Tibial artery (tissue), 4 donors: ENCODE measurements around the gene SEPTIN5.
A peak's percentile ranks its signal among the peaks of the same experiment; 100 is the strongest.

ENCODE experiments used
- DNase-seq, 2 donors: peaks; one replicate each; pipeline ENCODE4 v3.0.0-alpha.2; 2019
- H3K27ac ChIP-seq, 2 donors: fragments of 200-600 bp; sonication (generic) in 1 of 2; 1 replicate in 1 of 2; 2 replicates in 1 of 2; pipeline ENCODE4 v1.5.1; 2018 to 2019; ENCODE audit warnings: mild to moderate bottlenecking in 1 of 2
- H3K27me3 ChIP-seq, 2 donors: fragments of 200-600 bp; sonication (generic) in 1 of 2; one replicate each; pipeline versions ENCODE4 v1.5.1 to v1.6.0; 2016 to 2019
- H3K36me3 ChIP-seq, 3 donors: fragments of 200-600 bp; sonication (generic) in 2 of 3; one replicate each; pipeline ENCODE4 v1.5.1; 2016 to 2019; ENCODE audit warnings: mild to moderate bottlenecking in 2 of 3
- H3K4me1 ChIP-seq, 4 donors: fragments of 200-600 bp; sonication (generic) in 2 of 4; 1 replicate in 3 of 4; 2 replicates in 1 of 4; pipeline ENCODE4 v1.5.1; 2016 to 2019
- H3K4me3 ChIP-seq, 2 donors: fragments of 200-600 bp; sonication (generic) in 1 of 2; 1 replicate in 1 of 2; 2 replicates in 1 of 2; pipeline ENCODE4 v1.5.1; 2018 to 2019; ENCODE audit warnings: mild to moderate bottlenecking in 2 of 2
- H3K9me3 ChIP-seq, 3 donors: fragments of 200-600 bp; sonication (generic) in 1 of 3; one replicate each; pipeline ENCODE4 v1.5.1; 2016 to 2019
- CTCF ChIP-seq, 2 experiments: fragments of 200-600 bp in 1 of 2; fragments of 450-650 bp in 1 of 2; IDR thresholded peaks; one replicate each; pipeline ENCODE4 v1.5.1; 2017 to 2019; ENCODE audit warnings: antibody characterized with exemption in 2 of 2, mild to moderate bottlenecking in 1 of 2, moderate library complexity in 1 of 2
- intact Hi-C: fragments of 100-400 bp; cut with DNase I; formaldehyde crosslinking; loops from one replicate; pipeline ENCODE4 v1.15.0; 2023; ENCODE audit warnings: low total_unique reads

The SEPTIN5 gene

DNA sequence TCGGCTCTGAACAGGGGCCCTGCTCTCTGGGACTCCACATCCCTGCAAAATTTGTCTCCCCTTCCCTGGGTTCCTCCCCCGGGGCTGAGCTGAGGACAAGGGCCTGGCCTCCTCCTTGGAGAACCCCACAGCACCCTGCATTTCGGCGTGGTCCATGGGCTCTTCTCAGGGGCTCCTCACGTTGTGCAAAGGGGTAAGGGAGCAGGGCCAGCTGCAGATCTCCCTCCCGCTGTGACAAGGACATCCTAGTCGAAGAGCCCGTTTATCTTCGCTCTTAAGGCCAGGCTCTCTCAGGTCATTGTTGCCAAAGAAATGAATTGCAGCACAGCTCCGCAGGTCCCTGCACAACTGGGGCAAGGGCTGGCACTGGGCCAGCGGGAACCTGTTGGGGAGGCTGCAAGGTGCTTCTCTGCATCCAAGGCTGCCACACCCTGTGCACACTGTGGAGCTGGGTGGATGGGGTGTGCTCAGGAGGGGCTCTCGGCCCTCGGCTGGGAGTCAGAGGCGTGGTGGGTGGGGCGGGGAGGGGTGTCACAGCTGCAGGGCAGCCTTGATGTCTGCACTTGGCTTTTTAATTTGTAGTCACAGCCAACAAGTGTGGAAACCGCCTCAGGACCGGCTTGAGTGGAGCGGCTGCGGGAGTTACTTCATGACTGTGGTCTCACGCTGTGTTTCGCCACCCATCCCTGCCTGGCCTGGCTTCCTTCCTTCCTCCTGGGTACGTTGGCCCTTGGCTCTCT is 26.6 kb upstream of the SEPTIN5 start:
- Histone ChIP-seq H3K27me3 (no peaks in the 10 kb centered on the region), H3K4me1 (peaks cover 0 to 13% (median 5%) of the 10 kb centered on the region in 4 donors), H3K9me3 (no peaks in the 10 kb centered on the region), H3K27ac (no peak overlapping the region), H3K36me3 (no peaks in the 10 kb centered on the region), H3K4me3 (no peak overlapping the region)
- intact Hi-C loops: no loop called here
- no peak for DNase-seq
- TF ChIP-seq CTCF (IDR thresholded peaks at IDR 0.05): no peak

DNA sequence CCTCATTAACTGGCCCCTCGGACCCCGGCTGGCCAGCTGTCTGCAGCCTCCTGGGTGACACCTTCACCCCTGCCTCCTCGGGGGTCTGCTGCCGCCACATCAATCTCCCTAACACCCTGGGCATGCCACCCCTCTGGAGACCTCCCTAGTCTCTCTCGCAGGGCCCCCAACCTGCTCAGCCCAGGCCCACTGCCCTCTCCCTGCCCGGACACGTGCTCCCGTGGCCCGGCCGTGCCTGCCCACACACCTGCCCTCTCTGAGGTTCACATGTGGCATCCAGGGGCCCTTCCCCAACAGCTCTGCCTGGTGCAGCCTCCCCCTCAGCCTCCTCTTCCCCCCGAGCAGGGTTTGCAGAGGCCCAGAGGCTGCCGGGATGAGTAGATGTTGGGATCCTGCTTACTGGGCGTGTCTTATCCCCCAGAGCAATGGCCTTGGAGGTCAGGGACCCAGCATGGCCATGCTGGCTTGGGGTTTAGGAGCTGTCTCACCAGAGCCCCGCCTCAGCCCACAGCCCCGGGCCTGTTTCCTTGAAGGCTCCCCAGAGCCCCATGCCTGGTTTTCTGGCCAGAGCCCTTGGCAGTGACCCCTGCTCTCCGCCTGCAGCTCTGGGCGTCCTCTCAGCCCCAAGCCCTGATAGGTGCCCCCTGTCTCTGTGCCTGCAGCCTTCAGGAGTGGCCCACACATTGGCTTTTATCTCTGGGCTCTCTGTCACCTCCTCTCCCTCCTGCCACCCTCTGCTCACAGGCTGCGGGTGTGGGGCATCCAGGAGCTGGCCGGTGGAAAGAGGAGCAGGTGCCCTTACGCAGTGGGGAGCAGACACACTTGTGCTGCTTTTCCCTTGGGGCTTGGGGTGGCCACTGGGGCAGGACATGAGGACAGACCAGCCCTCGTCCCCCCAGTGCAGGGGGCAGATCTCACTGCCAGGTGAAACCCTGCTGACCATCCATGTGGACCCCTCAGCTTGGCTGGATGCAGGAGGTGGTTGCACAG is 25.7 kb upstream of the SEPTIN5 start:
- Histone ChIP-seq H3K27me3 (no peaks in the 10 kb centered on the region), H3K27ac (no peak overlapping the region), H3K9me3 (no peaks in the 10 kb centered on the region), H3K4me3 (no peak overlapping the region), H3K4me1 (peaks cover 0 to 13% (median 5%) of the 10 kb centered on the region in 4 donors), H3K36me3 (no peaks in the 10 kb centered on the region)
- DNase-seq: no peak
- intact Hi-C loops: no loop called here
- TF ChIP-seq CTCF (IDR thresholded peaks at IDR 0.05): no peak

GRCh38 chr22:19689408-19689807 is 24.9 kb upstream of the SEPTIN5 start:
- Histone ChIP-seq H3K4me3 (no peak overlapping the region), H3K4me1 (peaks cover 0 to 13% (median 5%) of the 10 kb centered on the region in 4 donors), H3K9me3 (no peaks in the 10 kb centered on the region), H3K36me3 (no peaks in the 10 kb centered on the region), H3K27ac (no peak overlapping the region), H3K27me3 (no peaks in the 10 kb centered on the region)
- intact Hi-C loops: no loop called here
- no peak for TF ChIP-seq CTCF (IDR thresholded peaks at IDR 0.05)
- DNase-seq: no peak

DNA sequence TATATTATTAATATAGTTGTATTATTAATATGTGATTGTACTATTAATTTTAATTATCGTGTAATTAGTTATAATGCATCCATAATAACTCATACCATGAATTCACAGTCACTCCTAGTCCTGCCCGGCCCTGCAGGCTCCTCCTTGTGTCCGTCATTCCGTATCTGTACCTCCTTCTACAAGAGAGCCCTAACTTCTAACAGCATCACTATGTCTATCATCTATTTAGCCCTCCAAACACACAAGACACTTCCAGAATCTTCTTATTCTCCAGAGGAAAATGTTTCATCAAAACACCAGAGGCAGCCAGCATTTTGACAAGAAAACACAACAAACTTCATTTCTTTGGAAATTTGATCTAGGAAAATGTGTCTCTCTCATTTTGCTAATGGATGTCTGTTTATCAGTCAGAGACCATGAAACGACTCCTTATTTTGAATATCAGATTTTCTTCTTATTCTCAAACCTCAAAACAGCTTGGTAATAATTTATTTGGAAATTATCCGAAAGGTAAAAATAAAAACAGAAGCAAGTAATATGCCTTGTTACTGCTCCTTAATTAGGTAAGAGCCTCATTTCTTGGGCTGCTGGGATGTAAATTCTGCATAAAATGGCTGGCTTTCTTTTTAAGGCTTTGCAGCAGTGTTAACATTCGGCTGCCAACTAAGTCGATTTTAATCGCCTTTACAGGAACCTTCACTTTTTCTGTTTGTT is 23.1 kb upstream of the SEPTIN5 start:
- H3K36me3 ChIP-seq: no peaks in the 10 kb centered on the region
- peak overlapping the region in 1 of 2 donors; percentile 24 for H3K4me3 ChIP-seq
- no peaks in the 10 kb centered on the region for H3K9me3 ChIP-seq
- H3K27me3 ChIP-seq: peaks cover 0 to 5% of the 10 kb centered on the region in 2 donors
- no peak for TF ChIP-seq CTCF (IDR thresholded peaks at IDR 0.05)
- intact Hi-C loops: no loop called here
- DNase-seq: no peak
- peak overlapping the region in 1 of 2 donors; percentile 9 for H3K27ac ChIP-seq
- peaks cover 0 to 13% (median 5%) of the 10 kb centered on the region in 4 donors for H3K4me1 ChIP-seq

- Histone ChIP-seq H3K4me3 (peak overlapping the region in 1 of 2 donors; percentile 24), H3K9me3 (no peaks in the 10 kb centered on the region), H3K36me3 (no peaks in the 10 kb centered on the region), H3K27ac (peak overlapping the region in 1 of 2 donors; percentile 9), H3K27me3 (peaks cover 0 to 5% of the 10 kb centered on the region in 2 donors), H3K4me1 (peaks cover 0 to 13% (median 5%) of the 10 kb centered on the region in 4 donors)
- TF ChIP-seq CTCF (IDR thresholded peaks at IDR 0.05): no peak
- no peak for DNase-seq
- intact Hi-C loops: no loop called here
These were observed 22.5 kb upstream of the SEPTIN5 start for GRCh38 chr22:19691721-19692341.
